ENCODE data around the gene ZNF226.
A peak's percentile ranks its signal among the peaks of the same experiment; 100 is the strongest.
"Not testable (repeated sequence)": the region's sequence is repeated elsewhere in the genome, so short reads cannot be mapped to it uniquely, and the experiment has no call there.

Gene ZNF226

DNA sequence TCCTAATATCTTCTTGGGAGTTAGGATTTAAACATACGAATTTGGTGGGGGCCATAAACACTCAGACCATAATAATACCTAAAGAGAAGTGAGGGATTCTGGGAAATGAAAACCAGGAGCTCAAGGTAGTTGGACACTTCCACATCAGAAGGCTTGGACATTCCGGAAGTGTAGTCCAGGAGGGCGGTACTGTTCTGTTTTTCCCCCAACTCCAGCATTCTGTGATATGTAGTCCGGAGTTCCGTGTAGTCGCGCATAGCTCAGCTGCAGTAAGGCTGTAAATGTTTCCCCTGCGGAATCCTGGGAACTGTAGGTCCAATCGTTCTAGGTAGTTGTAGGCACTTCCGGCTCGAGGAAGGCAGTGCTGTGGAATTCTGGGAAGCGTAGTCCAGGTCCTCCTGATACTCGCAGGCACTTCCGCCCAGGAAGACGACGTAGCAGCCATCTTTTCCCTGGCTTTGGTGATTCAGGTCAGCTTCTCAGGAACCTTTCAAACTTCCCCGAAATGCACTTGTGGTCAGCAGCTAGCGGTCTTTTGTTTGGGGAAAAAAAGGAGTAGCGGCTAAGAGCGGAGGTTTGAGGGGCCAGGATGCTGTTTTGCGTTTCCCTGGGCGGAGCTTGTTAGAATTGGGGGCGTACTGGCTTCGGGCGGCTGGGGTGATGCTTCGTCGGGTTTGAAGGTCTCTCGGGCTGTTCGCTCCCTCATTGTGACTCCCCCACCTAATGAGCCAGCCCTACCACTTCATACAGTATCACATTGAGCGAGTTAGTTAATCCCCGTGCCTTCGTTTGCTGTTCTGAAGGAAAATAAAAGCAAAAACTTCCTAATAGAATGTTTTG is at the start of gene ZNF226:
Gene ZNF226 (plus strand): TSS at position 428 of the 840 bp plus-strand sequence. CDS start 4,981 bp downstream, outside the sequence.
- peak; percentile 98 for DNase-seq

DNA sequence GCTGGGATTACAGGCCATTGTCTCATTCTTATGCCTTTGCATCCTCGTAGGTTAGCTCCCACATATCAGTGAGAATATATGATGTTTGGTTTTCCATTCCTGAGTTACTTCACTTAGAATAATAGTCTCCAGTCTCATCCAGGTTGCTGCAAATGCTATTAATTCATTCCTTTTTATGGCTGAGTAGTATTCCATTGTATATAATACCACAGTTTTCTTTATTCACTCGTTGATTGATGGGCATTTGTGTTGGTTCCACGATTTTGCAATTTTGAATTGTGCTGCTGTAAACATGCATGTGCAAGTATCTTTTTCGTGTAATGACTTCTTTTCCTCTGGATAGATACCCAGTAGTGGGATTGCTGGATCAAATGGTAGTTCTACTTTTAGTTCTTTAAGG is 43.7 kb upstream of the ZNF226 start:
- DNase-seq, result not testable (repeated sequence)

DNA sequence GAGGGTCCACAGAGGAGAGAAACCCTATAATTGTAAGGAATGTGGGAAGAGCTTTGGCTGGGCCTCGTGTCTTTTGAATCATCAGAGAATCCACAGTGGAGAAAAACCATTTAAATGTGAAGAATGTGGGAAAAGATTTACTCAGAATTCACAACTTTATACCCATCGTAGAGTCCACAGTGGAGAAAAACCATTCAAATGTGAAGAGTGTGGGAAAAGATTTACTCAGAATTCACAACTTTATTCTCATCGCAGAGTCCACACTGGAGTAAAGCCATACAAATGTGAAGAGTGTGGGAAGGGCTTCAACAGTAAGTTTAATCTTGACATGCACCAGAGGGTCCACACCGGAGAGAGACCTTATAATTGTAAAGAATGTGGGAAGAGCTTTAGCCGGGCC is 32.9 kb upstream of the ZNF226 start:
- DNase-seq, result no peak

DNA sequence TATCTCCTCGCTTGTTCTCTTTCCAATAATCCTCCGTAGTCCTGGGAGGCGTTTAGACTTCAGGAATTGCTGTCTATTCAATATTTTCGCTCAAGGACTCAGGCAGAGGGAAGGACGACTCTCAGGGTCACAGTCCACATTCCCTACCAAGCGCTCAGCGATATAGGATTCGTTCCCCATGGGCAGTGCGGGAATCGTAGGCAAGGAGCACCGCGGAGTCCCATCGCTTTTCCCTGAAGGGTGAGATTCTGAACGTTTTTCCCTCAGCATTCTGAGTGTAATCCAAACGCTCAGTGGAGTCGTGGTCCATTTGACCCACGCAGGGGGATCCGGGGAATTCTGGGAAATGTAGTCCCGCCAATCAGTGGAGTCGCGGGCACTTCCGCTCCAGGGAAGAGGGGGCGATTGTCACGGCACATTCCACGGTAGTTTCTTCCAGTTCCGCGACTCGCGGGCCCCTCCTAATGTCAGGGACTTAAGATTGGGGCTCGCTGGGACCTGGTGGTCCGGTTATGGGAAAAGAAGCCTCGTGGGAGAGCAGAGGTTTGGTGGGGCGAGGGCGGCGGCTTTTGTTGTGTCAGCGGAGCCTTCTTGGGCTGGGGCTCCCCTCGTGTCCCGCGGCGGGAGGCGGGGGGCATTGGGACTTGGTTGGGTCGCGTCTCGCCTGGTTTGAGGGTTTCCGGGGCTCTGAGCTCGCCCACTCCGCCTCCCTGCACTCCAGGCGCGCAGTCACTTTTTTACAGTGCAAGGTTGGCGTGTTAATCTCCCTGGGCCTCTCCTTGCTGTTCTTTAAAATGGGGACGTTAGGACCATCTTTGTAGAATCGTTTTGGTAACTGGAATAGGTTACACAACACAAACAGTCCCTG is 23.5 kb upstream of the ZNF226 start, which contains the start of gene ZNF234:
Gene ZNF234 (plus strand): TSS at position 364 of the 868 bp plus-strand sequence. CDS start 3,079 bp downstream, outside the sequence.
- peak; percentile 96 for DNase-seq

DNA sequence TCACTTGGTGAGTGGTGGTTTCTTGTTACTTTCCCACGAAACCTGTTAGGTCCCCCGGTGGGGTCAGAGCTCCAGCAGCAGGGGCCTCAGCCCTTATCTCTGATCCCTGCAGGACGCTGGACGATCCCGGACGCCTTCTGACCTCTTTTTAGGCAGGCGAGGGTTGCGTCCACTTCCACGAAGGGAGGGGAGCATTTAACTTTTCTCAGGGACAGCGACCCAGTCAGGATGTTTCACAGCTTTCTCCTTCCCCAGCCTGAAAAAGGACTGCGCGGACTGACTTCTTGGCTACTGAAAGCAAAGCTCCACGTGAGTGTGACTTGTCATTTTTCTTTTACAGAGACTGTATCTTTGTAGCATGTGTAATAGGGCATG is 22.9 kb upstream of the ZNF226 start:
- no peak for DNase-seq

DNA sequence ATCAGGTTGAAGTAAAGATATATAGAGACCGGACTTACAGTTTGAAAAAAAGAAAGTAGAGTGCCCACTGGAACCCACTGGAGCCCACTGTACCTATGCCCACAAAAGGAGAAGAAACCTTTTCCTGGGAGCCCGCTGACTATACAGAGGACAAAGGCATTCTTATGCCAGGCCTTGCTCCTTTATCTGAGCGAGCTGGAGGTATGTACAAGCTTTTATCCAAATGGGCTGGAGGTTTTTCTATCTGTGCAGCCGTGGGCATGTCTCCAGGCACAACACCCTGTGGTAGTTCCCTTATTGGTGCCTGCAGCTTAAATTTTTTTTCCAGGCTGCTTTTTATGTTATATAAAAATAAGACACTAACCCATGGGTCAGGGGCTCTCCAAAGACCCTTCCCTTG is 15.1 kb upstream of the ZNF226 start:
- no peak for DNase-seq

DNA sequence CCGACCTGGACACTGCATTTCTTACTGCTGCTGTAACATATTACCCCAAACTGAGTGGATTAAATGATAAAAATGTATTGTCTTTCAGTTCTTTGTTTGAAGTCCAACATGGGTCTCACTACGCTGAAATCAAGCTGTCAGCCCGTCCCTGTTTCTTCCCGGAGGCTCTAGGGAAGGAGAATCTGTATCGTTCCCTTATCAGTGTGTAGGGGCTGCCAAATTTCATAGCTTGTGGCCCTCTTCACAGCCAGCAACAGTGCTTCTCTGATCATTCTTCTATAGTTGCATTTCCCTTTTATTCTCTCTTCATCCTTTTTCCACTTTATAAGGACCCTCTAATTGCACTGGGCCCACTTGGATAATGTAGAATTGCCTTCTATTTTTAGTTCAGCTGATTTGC is 13.4 kb upstream of the ZNF226 start:
- DNase-seq, result no peak

DNA sequence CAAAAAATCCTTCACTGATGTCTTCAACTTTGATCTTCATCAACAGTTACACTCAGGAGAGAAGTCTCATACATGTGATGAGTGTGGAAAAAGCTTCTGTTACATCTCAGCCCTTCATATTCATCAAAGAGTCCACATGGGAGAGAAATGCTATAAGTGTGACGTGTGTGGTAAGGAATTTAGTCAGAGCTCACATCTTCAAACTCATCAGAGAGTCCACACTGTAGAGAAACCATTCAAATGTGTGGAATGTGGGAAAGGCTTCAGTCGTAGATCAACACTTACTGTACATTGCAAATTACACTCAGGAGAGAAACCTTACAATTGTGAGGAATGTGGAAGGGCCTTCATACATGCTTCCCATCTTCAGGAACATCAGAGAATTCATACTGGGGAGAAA is 8.4 kb upstream of the ZNF226 start:
- no peak for DNase-seq

DNA sequence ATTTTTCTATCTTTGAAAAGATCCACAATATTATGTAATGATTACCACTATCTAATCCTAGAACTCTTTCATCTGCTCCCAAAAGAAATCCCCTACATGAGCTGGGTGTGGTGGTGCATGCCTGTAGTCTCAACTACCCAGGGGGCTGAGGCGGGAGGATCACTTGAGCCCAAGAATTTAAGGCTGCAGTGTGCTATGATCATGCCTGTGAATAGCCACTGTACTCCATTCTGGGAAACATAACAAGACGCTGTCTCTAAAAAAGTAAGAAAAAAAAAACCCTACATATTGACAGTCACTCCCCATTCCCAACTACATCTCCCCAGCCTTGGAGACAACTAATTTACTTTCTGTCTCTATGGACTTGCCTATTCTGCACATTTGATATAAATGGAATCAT is 1.1 kb upstream of the ZNF226 start:
- DNase-seq, result no peak

DNA sequence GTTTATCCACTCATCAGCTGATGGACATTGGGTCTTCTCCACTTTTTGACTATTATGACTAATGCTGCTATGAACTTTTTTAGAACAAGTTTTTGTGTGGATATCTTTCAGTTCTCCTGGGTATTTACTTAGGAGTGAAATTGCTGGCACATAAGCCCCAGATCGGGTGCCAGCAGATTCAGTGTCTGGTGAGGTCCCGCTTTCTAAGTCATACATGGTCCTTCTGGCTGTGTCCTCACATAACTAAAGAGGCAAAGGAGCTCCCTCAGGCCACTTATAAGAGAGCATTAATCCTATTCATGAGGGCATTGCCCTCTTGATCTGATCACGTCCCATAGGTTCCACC is 600 bp upstream of the ZNF226 start:
- no peak for DNase-seq

DNA sequence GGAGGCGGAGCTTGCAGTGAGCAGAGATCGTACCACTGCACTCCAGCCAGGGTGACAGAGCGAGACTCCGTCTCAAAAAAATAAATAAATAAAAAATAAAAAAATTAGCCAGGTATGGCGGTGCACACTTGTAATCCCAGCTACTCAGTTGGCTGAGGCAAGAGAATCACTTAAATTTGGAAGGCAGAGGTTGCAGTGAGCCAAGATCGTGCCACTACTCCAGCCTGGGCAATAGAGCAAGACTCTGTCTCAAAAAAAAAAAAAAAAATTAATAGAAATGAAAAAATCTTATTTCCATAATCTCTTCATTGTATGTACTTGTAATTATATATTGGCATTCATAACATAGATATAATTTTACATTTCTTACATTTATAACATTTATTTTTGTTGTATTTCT is 5.8 kb downstream of the ZNF226 start:
- DNase-seq, result not testable (repeated sequence)

DNA sequence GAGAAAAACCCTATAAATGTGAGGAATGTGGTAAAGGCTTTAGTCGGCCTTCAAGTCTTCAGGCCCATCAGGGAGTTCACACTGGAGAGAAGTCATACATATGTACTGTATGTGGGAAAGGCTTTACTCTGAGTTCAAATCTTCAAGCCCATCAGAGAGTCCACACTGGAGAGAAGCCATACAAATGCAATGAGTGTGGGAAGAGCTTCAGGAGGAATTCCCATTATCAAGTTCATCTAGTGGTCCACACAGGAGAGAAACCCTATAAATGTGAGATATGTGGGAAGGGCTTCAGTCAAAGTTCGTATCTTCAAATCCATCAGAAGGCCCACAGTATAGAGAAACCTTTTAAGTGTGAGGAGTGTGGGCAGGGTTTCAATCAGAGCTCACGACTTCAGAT is 11.7 kb downstream of the ZNF226 start:
- no peak for DNase-seq

DNA sequence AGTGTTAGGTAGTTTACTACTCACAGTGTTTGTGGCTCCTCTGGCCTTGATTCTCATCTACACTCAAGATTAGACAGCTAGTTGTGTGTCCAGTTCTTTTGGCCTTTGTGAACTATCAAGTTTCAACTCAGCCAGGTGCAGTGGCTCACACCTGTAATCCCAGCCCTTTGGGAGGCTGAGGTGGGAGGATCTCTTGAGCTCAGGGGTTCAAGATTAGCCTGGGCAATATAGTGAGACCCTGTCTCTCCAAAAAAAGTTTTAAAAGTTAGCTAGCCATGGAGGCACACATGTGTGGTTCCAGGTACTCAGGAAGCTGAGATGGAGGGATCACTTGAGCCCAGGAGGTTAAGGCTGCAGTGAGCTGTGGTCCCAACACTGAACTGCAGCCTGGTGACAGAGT is 16.1 kb downstream of the ZNF226 start:
- DNase-seq, result no peak

DNA sequence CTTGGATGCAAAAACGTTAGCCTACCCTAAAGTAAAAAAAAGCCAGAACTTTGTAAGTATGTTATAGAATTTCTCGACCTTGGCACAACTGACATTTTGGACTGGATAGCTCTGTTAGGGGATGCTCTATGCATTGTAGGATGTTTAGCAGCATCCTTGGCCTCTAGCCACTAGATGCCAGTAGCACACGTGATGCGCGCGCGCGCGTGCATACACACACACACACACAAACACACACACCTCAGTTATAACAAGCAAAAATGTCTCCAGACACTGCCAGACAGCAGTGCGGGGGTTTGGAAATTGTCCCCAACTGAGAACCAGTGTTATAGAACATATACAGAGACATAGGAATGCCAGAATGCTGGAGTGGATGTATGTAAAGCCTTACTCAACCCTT is 17.2 kb downstream of the ZNF226 start:
- no peak for DNase-seq

DNA sequence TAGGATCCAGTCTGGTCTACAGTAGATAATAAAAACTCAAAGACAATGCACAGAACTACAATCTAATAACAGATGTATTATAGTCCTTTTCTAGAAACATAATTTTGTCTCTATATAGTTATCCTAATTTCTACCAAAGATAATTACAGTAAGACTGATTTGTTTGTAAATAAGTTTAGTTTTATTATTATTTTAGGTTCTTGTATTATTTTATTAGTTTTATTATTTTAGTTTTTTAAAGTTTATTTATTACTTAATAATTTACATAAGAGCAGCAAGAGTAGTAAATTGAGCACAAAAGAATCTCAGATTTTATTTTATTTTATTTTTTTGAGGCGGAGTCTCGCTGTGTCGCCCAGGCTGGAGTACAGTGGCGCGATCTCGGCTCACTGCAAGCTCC is 25.1 kb downstream of the ZNF226 start:
- no peak for DNase-seq

DNA sequence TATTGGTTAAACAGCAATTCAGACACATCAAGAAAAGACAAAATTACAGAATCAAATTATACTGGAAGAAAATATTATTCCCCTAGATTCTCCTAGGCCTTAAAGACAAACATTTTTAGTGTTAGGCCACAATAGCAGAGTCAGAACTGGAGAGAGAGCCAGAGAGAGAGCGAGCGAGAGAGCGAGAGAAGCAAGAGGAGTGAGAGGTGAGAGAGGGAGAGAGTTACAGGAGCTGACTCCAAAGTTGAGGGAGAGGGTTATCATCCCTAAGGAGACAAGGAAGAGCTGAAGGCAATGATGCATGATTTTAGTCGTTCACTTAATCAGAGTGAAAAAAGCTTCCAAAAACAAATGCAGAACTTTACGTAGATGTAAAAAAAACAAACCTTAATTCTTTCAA is 27.2 kb downstream of the ZNF226 start:
- no peak for DNase-seq

DNA sequence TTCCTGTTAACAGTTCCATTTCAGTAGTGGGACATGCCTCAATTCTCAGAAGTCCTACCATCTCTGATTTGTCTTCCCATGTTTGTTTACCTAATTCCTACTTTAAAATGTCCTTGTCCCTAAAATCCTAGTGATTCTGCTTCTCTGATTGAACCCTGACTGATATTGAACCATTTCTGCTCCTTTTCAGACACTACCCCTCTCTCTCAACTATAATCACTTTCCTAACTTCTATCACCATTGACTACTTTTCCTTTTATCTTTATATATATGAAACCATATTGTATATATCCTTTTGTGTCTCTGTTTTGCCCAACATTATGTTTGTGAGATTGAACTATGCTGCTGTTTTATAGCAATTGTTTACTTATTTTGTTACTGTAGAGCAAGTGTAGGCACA is 31.9 kb downstream of the ZNF226 start:
- DNase-seq, result no peak

DNA sequence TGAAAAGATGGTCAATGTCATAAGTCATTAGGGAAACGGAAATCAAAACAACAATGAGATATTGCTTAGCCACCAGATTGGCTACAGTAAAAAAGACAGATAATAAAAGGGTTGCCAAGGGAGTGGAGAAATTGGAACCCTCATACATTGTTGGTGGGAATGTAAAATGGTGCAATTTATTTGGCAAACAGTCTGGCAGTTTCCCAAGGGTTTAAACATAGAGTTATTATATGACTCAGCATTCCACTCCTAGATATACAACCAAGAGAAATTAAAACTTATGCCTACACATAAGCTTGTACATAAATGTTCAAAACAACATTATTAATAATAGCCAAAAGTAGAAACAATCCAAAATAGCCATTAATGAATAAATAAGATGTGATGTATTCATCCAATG is 37.6 kb downstream of the ZNF226 start:
- no peak for DNase-seq

DNA sequence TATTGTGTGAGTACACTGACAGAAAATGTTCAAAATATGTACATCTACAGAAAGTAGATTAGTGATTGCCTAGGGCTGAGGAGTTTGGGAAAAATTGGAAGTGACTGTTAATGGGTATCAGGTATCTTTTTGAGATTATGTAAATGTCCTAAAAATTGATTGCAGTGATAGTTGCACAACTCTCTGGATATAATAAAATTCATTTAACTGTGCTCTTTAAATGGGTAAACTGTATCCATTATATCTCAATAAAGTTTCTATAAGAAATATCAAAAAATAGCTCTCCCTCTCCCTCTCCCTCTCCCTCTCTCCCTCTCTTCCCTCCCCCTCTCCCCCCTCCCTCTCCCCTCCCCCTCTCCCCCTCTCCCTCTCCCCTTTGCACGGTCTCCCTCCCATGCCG is 38.1 kb downstream of the ZNF226 start:
- DNase-seq, result no peak

DNA sequence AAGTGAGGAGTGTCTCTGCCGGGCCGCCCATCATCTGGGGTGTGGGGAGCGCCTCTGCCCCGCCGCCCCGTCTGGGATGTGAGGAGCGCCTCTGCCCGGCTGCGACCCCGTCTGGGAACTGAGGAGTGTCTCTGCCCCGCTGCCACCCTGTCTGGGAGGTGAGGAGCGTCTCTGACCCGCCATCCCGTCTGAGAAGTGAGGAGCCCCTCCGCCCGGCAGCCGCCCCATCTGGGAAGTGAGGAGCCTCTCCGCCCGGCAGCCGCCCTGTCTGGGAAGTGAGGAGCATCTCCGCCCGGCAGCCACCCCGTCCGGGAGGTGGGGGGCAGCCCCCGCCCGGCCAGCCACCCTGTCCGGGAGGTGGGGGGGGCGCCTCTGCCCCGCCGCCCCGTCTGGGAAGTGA is 39.0 kb downstream of the ZNF226 start:
- DNase-seq, result not testable (repeated sequence)

DNA sequence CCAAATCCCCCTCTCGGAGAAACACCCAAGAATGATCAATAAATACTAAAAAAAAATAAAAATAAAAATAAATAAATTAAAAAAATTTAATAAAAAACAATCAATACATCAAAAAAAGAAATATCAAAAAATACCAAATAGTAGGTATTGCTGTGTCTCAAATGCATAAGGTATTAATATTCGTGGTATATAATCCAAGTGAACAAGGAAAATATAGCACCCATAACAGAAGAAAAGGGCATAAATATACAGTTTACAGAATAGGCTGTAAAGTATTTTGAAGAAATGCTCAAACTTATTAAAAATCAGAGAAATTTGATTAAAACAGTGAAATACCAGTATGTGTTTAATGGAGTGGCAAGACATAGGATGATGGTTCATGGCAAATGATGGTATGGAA is 39.9 kb downstream of the ZNF226 start:
- no peak for DNase-seq

DNA sequence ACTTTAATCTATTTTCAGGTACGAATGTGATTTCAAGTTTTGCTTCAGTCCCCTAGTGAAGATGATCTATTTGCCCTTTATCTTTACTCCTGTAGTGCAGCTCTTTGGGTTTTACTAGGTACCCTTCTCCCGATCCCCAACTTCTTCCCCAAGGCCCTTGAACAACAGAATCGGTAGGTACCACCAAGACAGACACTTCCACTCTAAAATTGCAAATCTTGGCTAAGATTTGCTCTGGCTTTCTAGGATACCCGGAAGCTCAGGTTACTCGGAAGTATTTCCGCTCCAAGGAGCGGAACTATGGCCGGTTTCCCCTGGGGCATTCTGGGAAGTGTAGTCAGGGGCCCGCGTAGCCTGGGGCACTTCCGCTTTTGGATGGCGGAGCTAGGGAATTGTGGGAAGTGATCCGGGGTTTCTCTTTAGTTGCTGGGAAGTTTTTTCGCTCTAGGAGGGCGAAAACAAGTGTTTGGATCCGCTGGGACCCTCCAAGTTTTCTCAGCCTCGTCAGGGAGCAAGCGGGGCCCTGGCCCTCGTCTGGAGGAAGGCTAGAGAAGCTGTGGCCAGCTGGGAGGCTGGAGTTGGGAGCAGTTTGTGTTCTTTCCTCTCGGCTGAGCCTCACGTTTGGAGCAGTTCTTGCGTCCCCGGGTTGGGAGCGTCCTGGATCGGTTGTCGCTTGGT is 42.4 kb downstream of the ZNF226 start:
- peak; percentile 98 for DNase-seq

DNA sequence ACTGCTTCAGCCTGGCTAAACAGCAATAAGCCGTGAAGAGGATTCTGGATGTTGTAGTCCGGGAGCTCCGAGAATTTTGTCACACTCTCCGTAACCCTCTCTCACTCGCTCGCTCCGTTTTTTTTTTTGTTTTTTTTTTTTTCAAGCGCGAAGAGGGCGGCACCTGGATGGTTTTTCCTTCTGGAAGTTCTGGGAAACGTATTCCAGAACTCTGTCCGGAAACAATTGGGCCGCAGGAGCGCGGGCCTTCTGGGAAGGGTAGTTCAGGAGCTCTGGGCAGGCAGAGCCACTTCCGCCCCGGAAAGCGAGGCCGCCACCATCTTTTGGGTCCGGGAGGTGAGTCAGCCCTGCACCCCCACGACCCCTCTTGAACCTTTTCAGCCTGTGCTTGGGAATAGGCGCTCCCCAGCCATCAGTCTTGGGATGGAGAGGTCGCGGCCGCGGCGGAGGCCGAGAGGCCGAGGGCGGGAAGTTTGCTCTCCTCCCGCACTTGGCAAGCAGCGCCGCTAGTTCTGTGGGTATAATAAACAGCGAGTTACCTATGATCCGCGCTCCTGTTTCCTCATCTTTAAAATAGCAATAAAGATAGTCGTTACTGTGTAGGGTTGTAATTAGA is 47.5 kb downstream of the ZNF226 start, which contains the start of gene ZNF227:
Gene ZNF227 (plus strand): TSS at position 283 of the 616 bp plus-strand sequence. CDS start 5,261 bp downstream, outside the sequence.
- DNase-seq, result peak; percentile 97
